Kasumi-1 (cell line): ENCODE results near the gene CACNG3.

Experiments
- DNase-seq, 2 experiments: peaks; one replicate each; lab custom pipeline; 2025; lab: John Stamatoyannopoulos, UW

CACNG3 gene

GRCh38 chr16:24396350-24397271 is 140.5 kb downstream of the CACNG3 start:
- DNase-seq: no peak

- DNase-seq: no peak
These were observed 152.9 kb downstream of the CACNG3 start for GRCh38 chr16:24409045-24409444.
